HG03196 (cell line): ENCODE results near the gene RGS10.
"Not testable (repeated sequence)": the region's sequence is repeated elsewhere in the genome, so short reads cannot be mapped to it uniquely, and the experiment has no call there.

Experiments used
- ATAC-seq: cut with Tn5 transposase; IDR thresholded peaks from one replicate; pipeline ENCODE4 v1.9.1; 2021; ENCODE audit not compliant: unreplicated experiment

RGS10 gene

GRCh38 chr10:119473771-119474170 is 68.7 kb downstream of the RGS10 start:
- no peak for ATAC-seq

GRCh38 chr10:119470920-119471702 is 71.4 kb downstream of the RGS10 start:
- no peak for ATAC-seq

GRCh38 chr10:119469846-119470245 is 72.7 kb downstream of the RGS10 start:
- ATAC-seq = no peak

- no peak for ATAC-seq
Observed at GRCh38 chr10:119469325-119469707, 73.2 kb downstream of the RGS10 start.

GRCh38 chr10:119468542-119469324 is 73.8 kb downstream of the RGS10 start:
- ATAC-seq = no peak

- ATAC-seq = peak; percentile 35
Observed at GRCh38 chr10:119466655-119467054, 75.9 kb downstream of the RGS10 start.

GRCh38 chr10:119466076-119466475 is 76.4 kb downstream of the RGS10 start:
- no peak for ATAC-seq

- ATAC-seq = no peak
Observed at GRCh38 chr10:119465085-119465484, 77.4 kb downstream of the RGS10 start.

GRCh38 chr10:119463195-119463594 is 79.3 kb downstream of the RGS10 start:
- ATAC-seq = not testable (repeated sequence)

- ATAC-seq = no peak
Observed at GRCh38 chr10:119462773-119463172, 79.7 kb downstream of the RGS10 start.

GRCh38 chr10:119461923-119462322 is 80.6 kb downstream of the RGS10 start:
- no peak for ATAC-seq

GRCh38 chr10:119461380-119461779 is 81.1 kb downstream of the RGS10 start:
- ATAC-seq = peak; percentile 64

GRCh38 chr10:119460369-119461195 is 81.9 kb downstream of the RGS10 start:
- no peak for ATAC-seq

GRCh38 chr10:119459681-119460340 is 82.7 kb downstream of the RGS10 start:
- ATAC-seq = no peak

GRCh38 chr10:119457966-119458766 is 84.4 kb downstream of the RGS10 start:
- no peak for ATAC-seq

GRCh38 chr10:119456435-119456810 is 86.1 kb downstream of the RGS10 start:
- no peak for ATAC-seq

GRCh38 chr10:119455609-119456434 is 86.7 kb downstream of the RGS10 start:
- no peak for ATAC-seq

GRCh38 chr10:119454990-119455389 is 87.5 kb downstream of the RGS10 start:
- ATAC-seq = no peak

GRCh38 chr10:119454316-119454715 is 88.2 kb downstream of the RGS10 start:
- ATAC-seq = no peak
